Limb (tissue), 2 donors: ENCODE results near the gene SDK1.

Experiments
- DNase-seq, 2 donors: peaks; one replicate each; pipeline ENCODE4 v3.0.0-alpha.2; 2016; ENCODE audit errors: extremely low spot score in 2 of 2

SDK1 gene

GRCh38 chr7:4037308-4037707 is 736.3 kb downstream of the SDK1 start:
- no peak for DNase-seq

DNA sequence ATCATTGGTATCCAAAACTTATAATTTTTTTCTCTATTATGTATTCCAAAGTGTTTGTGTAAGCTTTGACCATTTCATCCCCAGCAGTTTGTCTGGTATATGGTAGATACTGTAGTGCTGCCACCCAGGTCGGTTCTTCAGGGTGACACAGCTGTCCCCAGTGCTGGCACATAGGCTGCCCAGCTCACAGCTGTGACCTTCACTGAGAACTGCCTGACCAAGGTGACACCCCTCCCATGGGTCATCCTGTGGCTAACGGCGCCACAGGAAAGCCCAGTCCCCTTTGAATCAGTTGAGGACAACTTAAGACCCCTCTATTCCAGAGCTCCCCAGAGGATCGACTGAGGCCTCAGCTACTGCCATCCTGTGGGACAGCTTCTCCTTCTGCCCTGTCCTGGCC is 736.8 kb downstream of the SDK1 start:
- DNase-seq: no peak

GRCh38 chr7:4040109-4040928 is 739.3 kb downstream of the SDK1 start:
- no peak for DNase-seq

GRCh38 chr7:4042402-4043045 is 741.5 kb downstream of the SDK1 start:
- no peak for DNase-seq

DNA sequence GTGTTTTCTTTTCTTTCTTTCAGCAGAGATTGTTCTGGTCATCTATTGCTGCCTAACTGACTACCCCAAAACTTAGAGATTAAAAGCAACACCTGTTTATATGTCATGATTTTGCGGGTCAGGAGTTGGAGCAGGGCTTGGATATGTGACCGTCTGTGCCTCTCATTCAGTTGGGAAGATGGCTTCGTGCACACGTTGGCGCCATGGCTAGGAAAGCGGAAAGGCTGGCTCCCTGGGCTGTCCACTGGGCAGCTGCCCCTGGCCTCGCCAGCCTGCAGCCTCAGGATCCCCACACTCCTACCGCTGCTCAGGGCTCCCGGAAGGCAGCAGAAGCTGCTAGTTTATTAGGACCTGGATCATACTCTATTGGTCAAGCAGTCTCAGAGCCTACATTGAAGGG is 742.9 kb downstream of the SDK1 start:
- no peak for DNase-seq

- DNase-seq: no peak
Observed at GRCh38 chr7:4045450-4045849, 744.4 kb downstream of the SDK1 start.

DNA sequence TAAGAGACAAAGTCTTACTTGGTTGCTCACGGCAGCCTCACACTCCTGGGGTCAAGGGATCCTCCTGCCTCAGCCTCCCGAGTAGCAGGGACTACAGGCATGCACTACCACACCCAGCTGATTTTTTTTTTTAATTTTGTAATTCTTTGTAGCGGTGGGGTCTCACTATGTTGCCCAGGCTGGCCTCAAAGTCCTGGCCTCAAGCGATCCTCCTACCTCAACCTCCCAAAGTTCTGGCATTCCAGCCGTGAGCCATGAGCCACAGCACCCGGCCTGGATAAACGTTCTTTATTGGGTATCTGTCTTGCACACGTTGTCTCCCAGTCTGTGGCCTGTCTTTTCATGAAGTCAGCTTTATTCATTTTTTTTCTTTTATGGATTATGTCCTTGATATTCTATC is 744.9 kb downstream of the SDK1 start:
- no peak for DNase-seq

DNA sequence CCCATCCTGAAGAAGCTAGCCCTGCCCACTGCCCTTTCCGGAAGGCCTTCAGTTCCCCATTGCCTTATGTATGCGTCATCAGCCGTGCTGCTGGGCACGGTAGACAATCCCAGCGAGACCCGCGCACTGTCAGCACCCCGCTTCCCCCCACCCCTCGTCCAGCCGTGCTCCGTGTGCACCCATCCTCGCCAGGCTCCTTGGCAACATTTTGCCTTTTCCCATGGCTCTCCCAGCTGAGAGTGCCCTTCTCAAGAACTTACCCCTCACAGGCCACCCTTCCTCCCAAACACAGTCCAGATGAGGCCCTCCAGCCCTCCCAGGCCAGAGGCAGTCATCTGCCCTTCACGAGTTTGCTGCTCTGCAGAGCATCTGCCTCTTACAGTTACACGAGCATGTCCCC is 747.3 kb downstream of the SDK1 start:
- no peak for DNase-seq

DNA sequence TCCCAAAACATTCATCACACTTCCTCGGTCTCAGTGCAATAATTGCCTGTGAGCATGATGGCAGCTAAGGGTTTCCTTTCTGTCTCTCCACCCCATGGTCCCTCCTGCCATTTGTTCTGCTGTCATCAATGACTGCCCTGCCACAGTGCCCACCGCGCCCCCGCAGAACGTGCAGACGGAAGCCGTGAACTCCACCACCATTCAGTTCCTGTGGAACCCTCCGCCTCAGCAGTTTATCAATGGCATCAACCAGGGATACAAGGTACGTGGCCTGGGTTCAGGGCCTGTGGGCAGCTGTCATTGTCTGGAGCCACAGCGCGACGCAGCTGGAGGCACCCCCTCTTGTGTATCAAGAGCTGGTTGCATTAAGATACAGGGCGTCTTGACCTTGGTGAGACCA is 748.1 kb downstream of the SDK1 start:
- no peak for DNase-seq

DNA sequence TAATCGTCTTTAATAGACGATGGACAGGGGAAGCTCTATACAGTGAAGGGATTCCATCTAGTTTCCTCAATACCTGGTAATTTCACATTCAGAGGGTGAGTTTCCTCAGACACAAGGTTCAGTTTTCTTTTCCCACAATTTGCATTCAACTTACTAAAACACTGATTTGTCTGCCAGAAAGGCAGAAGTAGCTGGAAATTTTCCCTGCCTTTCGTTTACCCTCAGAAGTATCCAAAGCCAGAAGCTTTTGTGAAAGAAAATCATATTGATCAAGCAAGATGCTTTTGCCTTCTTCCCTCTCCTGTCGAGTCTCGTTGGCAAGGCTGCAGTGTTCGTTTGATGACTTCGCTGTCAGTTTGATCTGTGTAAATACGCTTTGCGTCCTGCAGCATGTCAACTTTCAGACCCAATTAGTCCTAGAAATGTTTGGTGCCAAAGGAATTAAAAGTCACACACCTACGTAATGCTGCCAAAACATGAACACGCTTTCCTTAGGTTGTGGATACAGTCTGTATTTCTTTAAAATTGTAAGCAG is 749.1 kb downstream of the SDK1 start:
- no peak for DNase-seq

DNA sequence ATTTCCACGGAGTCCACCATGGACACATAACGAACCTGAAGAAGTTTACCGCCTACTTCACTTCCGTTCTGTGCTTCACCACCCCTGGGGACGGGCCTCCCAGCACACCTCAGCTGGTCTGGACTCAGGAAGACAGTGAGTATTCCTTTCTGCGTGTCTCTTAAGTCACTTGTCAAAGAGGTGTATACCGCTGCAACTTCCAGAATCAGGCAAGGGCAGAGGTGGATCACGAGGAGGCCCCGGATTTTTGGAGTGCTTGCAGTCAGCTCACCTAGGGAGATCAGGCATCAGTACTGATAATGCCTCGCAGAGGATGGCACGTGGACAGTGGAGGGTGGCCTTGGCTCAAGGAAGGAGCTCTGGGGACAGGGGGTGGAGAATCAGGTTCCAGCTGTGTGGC is 750.6 kb downstream of the SDK1 start:
- DNase-seq: no peak

GRCh38 chr7:4052130-4052529 is 751.1 kb downstream of the SDK1 start:
- DNase-seq: peak in 1 of 2 donors; percentile 87

GRCh38 chr7:4054158-4054557 is 753.1 kb downstream of the SDK1 start:
- DNase-seq: no peak

DNA sequence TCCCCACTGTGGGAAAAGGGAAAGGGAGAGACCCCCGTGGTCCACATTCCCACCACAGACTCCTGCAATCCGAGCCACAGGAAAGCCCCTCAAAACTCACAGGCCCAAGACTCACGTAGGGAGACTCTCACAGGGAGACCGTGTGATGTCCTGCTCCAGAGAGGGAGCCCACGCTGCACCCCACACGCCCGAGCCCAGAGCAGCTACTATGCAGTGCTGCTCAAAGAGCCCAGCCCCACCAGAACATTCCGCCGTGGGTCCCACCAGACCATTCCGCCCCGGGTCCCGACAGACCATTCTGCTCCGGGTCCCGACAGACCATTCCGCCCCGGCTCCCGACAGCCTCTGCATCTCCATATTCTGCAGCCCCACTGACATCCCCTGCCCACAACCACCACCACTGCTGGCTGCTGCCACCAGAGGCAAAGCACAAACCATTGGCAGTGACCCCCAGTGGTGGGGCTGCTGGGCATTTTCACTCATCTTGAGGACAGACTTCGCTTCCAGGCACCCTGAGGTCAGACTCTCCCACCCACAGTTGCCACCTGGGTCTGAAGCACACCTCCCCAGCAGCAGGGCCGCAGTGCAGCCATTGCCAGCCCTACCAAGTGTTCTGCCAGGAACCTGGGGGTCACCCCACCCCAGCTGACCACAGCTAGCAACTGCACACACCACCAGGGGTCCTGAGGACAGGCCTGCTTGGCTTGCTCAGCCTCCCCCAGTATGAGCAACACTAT is 755.7 kb downstream of the SDK1 start:
- DNase-seq: no peak

DNA sequence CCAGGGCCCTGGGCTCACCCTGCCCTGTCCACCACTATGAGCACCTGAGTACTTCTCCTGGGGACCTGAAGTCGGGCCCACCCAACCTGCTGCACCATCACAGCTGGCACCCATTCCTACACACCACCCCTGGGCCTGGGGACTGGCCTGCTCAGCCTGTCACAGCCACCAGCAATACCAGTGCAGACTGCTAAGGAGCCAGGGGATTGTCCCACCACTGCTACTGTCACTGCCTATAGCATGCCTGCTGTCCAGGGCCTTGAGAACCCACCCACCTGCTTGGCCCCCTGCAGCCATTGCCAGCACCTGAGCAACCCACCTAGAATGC is 756.2 kb downstream of the SDK1 start:
- no peak for DNase-seq

DNA sequence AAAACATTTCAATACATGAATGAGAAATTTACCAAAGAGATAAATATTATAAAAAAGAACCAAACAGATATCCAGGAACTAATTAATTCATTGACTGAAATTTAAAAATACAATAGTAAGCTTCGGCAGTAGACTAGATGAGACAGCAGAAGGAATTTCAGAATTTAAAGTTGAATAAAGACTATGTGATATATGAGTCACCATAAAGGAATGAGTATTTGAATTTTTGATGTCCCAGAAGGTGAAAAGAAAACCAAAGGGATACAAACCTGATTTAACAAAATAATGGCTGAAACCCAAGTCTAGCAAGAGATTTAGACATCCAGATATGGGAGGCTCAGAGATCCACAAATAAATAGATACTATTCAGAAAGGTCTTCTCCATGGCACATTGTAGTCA is 757.1 kb downstream of the SDK1 start:
- DNase-seq: no peak

- no peak for DNase-seq
Observed at GRCh38 chr7:4065190-4065589, 764.1 kb downstream of the SDK1 start.

DNA sequence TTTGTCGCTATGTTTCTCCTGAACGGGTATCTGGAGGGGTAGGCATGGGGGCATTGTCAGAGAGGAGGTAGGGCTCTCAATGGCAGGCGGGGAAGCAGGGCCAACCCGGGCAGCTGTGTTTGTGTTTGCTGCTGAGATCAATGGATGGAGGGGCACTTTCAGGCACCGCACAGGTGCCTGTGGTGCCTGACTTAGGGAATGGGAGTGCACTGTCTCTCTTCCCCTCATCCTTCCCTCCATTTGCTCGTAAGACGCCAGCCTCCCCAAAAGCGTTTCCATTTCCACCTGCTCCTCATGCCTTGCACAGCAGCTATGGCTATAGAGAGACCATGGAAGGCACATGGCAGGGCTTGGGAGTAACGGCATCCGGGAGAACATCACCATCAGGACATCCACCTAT is 765.2 kb downstream of the SDK1 start:
- DNase-seq: no peak

DNA sequence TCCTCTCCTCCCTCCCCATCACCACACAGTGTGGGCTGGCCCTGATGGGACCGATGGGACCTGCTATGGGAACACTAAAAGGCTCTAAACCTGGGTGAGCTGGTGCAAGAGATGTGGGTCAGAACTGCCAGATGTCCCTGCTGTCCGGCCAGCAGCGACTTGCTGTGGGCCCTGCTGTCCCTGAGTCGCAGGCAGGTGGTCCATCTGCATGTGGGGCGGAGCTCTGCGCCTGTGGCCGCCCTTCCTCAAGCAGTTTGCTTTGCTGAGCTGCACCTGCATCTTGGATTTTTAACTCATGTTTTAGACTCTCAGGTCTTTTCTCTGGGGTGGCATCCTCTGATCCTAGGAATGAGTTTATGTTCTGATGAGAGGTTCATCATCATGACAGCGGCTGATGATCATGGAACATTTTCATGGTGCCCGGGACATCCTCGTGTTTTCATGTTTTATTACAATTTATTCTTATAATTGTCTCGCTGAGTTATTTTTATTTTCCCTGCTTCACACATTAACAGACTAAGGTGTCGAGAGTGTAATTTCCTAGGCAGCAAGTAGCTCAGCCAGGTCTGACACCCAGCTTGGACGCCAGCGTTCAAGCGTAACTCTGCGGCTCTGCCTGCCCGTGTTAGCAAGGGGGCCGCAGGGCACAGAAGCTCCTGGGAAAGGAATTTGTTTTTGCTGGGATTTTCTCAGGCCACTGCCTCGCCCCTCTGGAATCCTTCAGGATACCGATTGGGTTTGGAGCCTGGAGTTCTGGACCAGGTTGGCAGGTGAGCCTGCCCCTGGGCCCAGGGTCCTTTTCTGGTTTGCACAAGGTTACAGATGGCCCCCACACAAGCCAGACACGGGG is 765.8 kb downstream of the SDK1 start:
- DNase-seq: no peak

- DNase-seq: no peak
Observed at GRCh38 chr7:4067476-4067760, 766.4 kb downstream of the SDK1 start.

DNA sequence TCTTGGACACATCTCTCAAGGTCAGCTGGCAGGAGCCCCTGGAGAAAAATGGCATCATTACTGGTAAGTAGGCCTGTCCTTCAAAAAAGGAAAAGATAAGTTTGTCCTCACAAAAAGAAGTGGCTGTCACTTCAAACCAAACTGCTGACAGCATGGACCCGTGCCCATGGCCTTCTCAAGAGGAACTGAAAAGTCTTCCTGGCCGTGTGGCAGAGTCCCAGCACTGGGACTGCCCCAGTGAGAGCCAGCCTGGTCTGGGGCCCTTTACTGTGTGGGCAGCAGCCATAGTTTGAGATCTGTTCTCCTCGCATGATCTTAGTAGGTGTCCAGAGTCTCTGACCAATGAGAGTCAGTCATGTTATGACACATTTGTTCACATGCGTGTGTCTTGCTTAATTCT is 766.8 kb downstream of the SDK1 start:
- no peak for DNase-seq

DNA sequence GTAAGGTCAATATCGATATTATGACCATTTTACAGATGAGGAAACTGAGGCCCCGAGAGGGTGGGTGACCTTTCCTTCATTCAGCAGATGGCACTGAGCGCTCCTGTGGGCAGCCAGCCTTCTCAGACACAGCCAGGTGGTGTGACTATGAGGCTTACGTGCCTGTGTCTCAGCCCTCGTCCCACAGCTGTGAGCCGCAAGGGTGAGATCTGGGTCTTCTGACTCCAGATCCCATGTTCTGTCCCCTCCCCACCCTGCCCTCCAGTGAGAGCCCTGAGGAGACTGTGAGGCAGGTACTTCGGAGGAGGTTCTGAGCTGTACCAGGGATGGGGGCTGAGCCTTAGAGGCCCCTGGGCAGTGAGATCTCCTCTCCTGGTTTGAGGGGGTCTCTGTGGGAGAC is 767.2 kb downstream of the SDK1 start:
- no peak for DNase-seq
